Jurkat, Clone E6-1 (cell line): Measurements from ENCODE around the gene LZIC. TPM values are rescaled to one million over a fixed set of nuclear protein-coding genes. Genes with fewer than 3 reads are reported as not detected.
"Not testable (repeated sequence)": the region's sequence is repeated elsewhere in the genome, so short reads cannot be mapped to it uniquely, and the experiment has no call there.

Experiments
- DNase-seq: peaks from one replicate; pipeline ENCODE4 v3.0.0-alpha.2; 2011; ENCODE audit warnings: low read depth, low spot score
- H3K4me3 ChIP-seq: 2 replicates; pipeline ENCODE4 v1.5.1; 2011; ENCODE audit warnings: mild to moderate bottlenecking, low read length, control low read depth, moderate library complexity
- polyA plus RNA-seq: library from polyadenylated mRNA; unstranded; fragments of >200 nt; gene quantifications from one replicate; pipeline ENCODE4 v1.2.1, GENCODE V29; 2012; ENCODE audit warnings: missing spikeins; ENCODE audit not compliant: insufficient read length, insufficient read depth

LZIC gene
- polyA plus RNA-seq, result 35.7 TPM

DNA sequence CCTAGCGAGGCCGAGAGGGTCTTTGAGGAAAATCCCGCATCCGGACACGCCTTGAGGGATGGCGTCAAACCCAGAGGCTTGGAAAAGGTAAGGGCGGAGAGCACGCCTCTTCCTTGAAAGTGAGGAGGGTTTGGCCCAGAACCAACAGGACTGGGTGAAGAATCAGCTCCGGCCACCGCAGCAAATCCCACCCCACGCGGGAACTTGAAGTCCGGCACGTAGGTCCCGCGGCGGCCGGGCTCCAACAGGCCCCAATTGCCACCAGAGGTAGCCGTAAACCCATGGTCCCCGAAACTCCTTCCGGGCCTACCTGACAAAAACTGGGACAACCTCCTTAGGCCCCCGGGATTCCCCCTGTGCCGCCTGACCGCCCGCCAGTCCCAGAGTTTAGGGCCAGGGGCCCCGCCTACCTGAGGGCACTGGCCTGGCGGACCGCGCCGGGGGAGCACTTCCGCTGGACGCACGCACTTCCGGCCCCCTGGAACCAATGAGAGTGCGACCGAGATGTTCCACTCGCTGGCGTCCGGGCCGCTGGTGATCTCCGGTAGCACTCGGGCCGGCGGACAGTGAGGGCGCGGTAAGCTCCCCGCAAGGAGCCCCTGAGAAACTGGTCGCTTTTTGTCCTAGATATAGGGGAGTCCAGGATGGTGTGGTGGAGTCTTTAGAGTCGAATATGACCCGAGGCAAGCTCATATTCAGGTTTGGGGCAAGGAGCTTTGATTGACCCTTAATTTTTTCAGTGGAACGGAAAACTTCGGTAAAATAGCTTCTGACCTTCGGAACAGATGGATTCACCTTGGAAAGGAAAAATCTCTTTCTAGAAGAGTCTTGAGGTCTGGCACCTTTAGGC, at the start of gene LZIC, which contains the start of gene NMNAT1:
TSS of gene LZIC (minus strand) at position 453 of the 850 bp plus-strand sequence. CDS start 6,772 bp downstream, outside the sequence.
TSS of gene NMNAT1 (plus strand) at position 537 of the 850 bp plus-strand sequence. CDS start 28,599 bp downstream, outside the sequence.
- peak within 1 kb of the TSS; percentile 77 for H3K4me3 ChIP-seq
- peak; percentile 83 for DNase-seq

DNA sequence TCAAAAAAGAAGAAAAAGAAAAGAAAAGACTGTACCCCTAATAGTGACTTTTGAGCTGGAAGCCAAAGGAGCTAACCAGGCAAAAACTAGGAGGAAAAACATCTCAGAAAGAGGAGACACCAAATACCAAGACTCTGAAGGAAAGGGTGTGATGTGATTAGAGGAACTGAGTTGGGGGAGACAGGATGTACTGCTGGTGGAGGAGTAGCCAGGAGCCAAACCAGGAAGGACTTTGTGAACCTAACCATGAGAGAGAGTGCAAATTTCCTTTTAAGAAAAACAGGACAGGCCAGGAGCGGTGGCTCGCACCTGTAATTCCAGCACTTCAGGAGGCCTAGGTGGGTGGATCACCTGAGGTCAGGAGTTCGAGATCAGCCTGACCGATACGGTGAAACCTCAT, 49.7 kb upstream of the LZIC start:
- no peak overlapping the region for H3K4me3 ChIP-seq
- DNase-seq, result no peak

DNA sequence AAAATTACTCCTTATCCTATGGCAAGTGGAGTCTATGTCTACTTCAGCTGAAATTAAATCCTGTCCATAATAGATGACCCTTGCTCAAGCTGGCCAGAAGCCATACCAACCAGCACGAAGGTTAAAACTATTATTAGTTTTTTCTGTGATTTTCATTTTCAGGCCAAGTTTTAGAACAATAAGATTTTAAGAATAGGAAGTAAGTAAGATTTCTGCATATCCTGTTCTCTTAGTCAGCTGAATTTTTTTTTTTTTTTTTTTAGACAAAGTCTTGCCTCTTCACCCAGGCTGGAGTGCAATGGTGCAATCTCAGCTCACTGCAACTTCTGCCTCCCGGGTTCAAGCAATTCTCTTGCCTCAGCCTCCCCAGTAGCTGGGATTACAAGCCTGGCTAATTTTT, 47.8 kb upstream of the LZIC start:
- DNase-seq, result no peak
- H3K4me3 ChIP-seq, result no peak overlapping the region

DNA sequence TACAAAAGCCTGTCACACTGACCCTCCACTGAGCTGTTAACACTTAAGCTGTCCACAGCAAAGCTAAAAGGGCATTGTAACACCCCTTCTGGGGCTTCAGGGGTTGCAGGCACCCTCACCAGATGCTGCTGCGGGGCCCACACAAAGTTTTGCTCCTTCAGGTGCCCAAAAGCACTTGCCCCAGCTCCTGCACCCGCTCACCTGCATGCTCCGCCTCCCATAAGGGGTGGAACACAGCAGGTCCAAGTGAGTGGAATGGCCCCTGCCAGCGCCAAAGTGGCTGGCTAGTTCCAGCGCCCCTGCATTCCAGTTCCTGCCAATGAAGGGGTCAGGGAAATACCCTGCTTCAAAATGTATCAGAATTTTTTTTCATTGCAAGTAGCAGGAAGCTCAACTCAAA, 46.6 kb upstream of the LZIC start:
- DNase-seq, result no peak
- H3K4me3 ChIP-seq, result no peak overlapping the region

DNA sequence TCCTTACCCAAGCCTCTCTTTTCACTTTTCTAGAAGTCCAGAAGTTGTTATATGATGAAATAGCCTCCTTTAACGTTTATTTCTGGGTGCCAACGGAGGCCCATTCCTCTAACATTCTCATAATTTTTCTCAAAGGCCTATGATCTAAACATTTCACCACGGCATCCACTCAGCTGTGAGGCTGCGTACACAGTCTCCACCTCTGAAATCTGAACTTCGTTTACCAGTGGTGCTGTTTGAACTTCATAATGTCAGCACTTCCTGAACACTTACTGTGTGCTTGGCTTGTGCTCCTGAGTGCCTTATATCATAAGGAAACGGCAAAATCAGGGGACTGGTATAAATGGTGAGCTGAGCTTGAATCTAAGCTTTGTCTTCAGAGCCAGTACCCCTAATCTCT, 41.8 kb upstream of the LZIC start:
- DNase-seq, result no peak
- no peak overlapping the region for H3K4me3 ChIP-seq

DNA sequence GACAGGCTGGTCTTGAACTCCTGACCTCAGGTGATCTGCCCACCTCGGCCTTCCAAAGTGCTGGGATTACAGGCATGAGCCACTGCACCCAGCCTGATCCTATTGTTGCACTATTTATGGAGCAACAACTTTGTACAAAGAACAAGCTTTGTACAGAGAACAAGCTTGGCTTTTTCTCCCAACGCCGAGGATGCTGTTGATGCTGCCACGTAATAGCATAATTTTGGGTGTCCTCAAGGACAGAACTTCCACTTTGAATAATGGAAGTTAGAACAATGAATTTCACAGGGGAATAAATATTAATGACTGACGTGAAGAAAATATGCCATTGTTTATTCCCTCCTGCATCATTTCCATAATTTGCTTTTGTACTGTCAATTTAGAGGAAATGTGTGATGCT, 41.1 kb upstream of the LZIC start:
- no peak overlapping the region for H3K4me3 ChIP-seq
- DNase-seq, result no peak

DNA sequence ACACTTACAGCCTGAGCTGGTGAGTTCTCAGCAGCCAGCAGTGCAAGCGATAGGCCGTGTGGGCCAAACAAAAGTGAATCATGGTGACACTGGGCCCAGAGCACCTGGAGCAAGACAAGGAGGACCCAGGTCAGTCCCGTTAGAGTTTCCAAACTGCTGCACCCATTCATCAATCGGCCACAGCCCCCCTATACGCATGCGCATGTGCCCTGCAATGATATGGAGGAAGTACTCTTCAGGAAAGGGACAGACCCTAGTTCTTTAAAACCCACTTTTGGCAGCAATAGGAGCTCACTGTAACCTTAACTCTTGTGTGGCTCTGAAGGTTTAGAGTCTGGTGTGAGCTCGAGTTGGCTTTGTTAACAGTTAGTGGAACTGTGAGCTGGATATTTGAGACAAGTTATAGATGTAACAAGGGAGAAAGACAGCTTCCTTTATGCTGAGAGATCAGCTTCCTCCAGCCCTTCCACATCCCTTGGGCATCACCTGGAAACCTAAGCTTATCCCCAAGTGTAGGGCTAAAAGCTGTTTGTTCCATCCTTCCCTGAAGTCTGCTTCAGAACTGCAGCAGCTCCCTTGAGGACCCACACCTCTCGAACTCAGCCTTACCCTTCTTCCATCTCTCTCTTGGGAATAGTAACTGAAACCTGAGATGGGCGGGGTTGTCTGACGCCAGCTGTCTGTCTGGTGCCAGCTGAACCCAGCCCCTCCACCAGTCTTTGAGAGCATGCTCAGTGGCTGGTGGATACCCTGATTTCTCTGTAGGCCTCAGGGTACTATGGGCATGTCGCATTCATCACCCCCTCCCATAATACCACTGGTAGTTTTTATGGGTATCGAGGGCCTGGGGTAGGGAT, 17.7 kb upstream of the LZIC start:
- H3K4me3 ChIP-seq, result no peak overlapping the region
- no peak for DNase-seq

DNA sequence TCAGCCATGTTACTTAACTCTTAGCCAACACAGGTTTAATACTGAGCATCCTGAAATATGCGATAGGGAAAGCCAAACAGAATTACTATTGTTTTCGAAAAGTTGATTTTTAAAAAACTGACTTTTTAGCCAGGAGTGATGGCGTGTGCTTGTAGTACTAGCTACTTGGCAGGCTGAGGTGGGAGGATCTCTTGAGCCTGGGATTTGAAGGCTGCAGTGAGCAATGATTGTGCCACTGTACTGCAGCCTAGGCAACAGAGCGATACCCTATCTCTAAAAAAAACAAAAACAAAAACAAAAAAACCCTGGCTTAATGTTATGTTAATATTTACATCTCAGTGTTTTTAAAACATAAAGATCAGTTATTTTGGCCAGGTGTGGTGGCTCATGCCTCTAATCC, 16.8 kb upstream of the LZIC start:
- H3K4me3 ChIP-seq, result no peak overlapping the region

DNA sequence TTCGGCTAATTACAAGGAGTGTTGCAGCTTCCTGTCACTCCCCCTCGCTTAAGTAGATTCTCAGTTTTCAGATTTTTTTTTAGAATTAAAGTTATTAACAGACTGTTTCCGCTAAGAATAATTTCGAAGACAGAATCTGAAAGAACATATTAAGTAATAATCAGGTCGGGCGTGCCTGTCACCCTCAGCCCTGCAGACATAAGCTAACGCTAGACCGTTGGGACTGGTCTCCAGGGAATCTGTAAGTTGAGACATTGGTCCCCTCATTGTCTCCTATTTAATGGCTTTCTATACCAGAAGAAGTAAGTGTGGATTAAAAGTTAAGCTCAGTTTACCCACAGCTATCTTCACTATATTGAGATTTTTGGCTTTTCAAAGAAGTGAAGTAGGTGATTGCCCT, 14.5 kb upstream of the LZIC start:
- no peak overlapping the region for H3K4me3 ChIP-seq
- DNase-seq, result no peak

More for the DNA sequence above, 16.8 kb upstream of the LZIC start:
- DNase-seq, result no peak

DNA sequence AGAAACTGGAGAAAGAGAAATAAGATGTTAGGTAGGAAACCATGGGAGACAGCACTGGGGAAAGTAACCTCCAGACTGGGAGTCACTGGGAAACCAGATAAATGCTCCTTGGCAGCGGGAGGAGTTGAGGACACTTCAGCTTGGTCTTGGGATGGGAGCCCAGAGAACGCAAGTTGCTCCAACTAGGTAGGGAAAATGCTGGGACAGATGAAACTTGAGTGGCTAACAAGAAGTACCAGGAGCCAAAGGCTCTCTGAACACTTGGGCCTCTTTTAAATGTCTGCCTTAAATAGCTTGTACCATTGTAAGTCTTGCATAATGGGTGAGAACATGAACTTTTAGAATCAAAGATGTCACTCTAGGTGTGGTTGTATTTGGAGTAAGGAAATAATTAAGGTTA, 3.1 kb upstream of the LZIC start:
- H3K4me3 ChIP-seq, result no peak overlapping the region
- DNase-seq, result no peak

DNA sequence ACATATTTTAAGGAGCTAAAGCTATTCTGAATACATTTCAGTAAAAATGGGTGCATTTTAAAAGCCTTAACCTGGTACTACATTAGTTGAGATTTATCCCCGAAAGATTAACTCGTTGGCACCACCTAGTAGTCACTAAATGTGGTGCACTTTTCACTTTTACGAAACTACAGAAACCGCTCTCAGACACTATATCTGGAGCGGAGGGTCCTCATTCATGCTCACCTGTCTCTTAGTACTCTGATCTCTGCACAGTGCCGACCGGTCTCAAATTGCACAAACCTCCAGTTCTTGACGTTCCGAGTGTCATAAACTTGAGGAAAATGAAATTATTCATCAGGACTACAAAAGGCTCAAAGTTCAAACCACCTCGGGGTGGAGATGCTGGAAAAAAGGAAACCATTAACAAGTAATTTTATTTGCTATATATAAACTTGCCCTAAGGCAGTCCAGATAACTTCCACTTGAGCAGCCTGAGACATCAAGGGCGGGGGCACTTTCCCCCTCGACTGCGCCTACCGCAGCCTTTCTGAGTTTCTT, 722 bp downstream of the LZIC start:
- peak; percentile 60 for DNase-seq
- peak overlapping the region; percentile 77 for H3K4me3 ChIP-seq

DNA sequence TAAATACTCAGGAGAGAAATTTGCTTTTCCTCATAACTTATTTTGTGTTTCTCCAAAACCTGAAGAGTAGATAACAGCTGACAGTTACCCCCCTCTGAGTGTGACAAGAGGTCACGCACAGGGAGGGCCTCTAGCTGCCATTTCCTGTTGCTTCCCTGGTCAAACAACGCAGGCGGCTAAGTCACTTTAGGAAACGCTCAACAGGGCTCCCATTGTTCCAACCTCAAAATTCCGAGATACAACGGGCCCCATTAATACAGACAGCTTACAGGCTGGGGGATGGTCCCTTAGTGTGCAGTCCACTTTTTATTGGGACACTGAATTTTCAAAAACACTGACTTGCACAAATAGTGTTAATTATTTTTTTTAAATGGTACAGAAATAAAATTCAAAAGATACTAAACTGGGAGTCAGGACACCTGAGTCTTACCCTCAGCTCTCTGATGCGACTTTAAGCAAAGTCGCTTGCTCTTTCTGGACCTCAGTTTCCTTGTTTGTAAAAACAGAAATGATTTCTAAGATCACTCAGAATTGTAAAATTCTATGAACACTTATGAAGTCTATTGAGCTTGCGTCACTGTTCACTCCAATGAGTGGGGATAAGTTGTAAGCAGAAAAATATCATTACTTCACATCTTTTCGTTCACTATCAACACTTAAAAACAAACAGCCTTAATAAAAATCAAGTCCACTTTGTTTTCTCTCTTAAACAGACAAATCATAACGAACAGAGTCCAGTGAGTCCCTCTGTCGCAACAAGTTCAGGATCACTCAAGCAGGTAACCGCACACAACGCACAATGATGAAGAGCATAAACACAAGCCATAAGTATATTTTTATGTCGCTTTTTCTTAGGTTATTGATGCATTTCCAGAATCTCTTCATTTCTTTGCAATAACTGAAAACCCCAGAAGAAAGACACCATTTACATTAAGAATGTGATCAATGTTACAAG, 13.5 kb downstream of the LZIC start:
- no peak for DNase-seq
- no peak overlapping the region for H3K4me3 ChIP-seq

DNA sequence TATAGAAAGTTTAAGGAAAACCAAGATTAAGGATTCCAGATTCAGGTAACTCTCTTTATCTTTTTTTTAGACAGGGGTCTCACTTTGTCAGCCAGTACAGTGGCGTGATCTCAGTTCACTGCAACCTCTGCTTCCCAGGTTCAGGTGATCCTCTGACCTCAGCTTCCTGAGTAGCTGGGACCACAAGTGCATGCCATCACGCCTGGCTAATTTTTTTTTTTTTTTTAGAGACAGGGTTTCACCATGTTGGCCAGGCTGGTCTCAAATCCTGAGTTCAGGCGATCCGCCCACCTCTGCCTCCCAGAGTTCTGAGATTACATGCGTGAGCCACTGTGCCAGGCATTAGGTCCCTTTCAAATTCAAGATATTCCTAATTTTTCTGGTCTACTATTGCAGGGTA, 15.9 kb downstream of the LZIC start:
- no peak overlapping the region for H3K4me3 ChIP-seq
- DNase-seq, result no peak

DNA sequence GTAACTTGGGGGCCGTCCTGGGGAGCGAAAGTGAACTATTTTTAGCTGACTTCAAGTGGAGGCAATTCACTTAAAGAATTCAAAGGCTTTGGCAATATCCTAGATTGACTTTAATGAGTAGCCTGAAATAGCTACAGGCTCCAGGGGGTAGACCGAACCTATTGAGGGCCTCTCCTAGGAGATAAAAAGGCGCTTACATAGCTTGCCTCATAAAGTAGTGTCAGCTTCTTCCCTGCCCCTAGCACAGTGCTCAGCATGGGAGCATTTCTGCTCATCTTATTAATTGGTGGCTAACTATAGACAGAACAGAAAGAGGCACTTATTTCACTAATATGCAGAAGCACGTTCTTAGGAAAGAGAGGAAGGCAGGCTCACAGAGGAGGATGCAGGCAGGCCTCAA, 20.8 kb downstream of the LZIC start:
- no peak overlapping the region for H3K4me3 ChIP-seq

DNA sequence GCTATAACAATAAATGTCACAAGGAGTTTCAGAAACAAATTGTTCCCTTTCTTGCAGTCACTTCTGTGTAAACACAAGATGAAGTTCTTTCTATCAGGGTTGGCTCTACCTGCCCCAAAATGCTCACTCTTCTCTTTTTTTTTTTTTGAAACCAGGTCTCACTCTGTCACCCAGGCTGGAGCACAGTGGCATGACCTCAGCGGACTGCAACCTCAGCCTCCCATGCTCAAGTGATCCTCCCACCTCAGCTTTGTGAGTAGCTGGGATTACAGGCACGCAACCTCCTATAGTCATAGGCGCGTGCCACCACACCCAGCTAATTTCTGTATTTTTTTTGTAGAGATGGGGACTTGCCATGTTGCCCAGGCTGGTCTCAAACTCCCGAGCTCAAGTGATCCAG, 22.6 kb downstream of the LZIC start:
- no peak overlapping the region for H3K4me3 ChIP-seq
- DNase-seq, result no peak

More for the DNA sequence above, 20.8 kb downstream of the LZIC start:
- no peak for DNase-seq

DNA sequence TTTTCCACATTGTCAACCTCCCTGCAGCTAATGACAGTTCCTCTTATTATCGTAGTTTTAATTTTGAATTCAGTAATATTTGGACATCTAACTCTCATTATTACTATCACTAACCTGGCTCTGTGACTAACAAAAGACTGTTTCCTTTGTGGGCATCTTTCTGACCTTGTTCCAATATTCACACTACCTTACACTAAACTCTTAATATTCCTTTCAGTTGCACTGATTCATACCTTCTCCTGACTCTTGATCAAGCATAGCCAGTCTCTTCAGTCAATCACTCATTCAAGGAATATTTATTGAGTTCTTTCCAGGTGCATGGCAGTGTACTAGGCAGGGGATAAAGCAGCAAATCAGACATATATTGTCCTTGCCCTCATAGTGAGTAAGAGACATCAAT, 25.3 kb downstream of the LZIC start:
- no peak for DNase-seq
- no peak overlapping the region for H3K4me3 ChIP-seq

DNA sequence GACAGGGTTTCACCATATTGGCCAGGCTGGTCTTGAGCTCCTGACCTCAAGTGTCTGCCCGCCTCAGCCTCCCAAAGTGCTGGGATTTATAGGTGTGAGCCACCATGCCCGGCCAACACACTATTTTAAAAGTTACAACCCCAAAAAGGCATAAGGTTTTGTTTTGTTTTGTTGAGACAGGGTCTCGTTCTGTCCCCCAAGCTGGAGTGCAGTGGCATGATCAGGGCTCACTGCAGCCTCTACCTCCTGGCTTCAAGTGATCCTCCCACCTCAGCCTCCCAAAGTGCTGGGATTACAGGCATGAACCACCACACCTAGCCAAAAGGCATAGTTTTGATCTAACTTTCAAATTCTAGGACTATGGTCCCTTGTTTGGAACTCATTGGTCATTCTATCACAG, 25.7 kb downstream of the LZIC start:
- not testable (repeated sequence) for DNase-seq, H3K4me3 ChIP-seq

DNA sequence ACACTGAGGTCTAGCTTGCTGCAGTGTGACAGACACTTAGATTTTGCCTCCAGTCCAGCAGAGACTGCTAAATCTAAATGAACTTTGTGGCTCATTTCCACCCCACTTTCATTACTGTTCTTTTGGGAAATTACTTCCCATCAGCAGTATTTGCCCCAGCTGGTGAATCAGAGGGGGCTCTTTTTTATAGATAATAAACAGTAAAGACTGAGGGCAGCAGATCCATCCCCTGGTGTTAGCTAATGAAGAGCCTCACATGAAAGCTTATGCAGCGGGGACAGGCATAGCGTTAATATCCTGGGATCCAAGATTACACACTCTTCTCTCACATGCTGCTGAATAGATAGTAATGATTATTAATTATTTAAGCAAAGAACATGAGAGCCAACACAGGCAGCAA, 26.7 kb downstream of the LZIC start:
- H3K4me3 ChIP-seq, result no peak overlapping the region
- DNase-seq, result no peak

DNA sequence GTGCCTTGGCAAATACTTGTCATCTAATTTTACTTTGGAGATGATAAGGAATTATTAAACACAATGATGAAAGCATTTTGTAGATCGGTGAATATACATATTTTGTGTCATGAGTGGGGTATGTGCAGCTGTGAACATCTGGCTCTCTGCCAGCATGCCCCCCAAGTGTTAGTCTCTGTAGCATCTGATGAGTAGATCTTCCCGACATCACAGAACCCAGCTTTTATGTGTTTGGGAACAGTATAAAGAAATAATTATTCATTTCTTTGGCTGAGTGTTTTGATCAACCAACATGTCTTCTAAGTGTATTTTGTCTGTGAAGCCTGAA, 28.6 kb downstream of the LZIC start:
- no peak for DNase-seq
- no peak overlapping the region for H3K4me3 ChIP-seq
